AG04450 (cell line): ENCODE results near the gene ANO8. TPM values are rescaled to one million over a fixed set of nuclear protein-coding genes. Genes with fewer than 3 reads are reported as not detected.

ENCODE experiments used
- CTCF ChIA-PET: fragments of 300-600, 350-600 bp; formaldehyde crosslinking; extraction: SDS; loops from one replicate; lab custom pipeline; 2022; ENCODE audit warnings: antibody characterized with exemption, inconsistent platforms; lab: Charles Lee
- POLR2A ChIA-PET: fragments of 350-600 bp; formaldehyde crosslinking; extraction: SDS; loops from one replicate; lab custom pipeline; 2021; ENCODE audit warnings: antibody characterized with exemption, inconsistent platforms; lab: Yijun Ruan, JAX
- DNase-seq: peaks from one replicate; pipeline ENCODE4 v3.0.0-alpha.2; 2011; ENCODE audit warnings: low read depth, low spot score
- H3K27ac ChIP-seq: one replicate; pipeline ENCODE4 v1.5.1; 2012; ENCODE audit warnings: low read depth, low read length, control low read depth
- H3K27me3 ChIP-seq: one replicate; pipeline ENCODE4 v1.6.0; 2012; ENCODE audit warnings: low read length; ENCODE audit not compliant: control insufficient read depth, insufficient read depth
- H3K4me3 ChIP-seq: 2 replicates; pipeline ENCODE4 v1.5.1; 2011; ENCODE audit warnings: mild to moderate bottlenecking, low read depth, low read length, control low read depth
- H3K9me3 ChIP-seq: 2 replicates; pipeline ENCODE4 v1.5.1; 2012; ENCODE audit warnings: low read length; ENCODE audit not compliant: control insufficient read depth, insufficient read depth
- polyA plus RNA-seq: library from polyadenylated mRNA; depleted of rRNA; stranded (reverse); fragments of >200 nt; gene quantifications from 2 replicates; pipeline ENCODE4 v1.2.3, GENCODE V29; 2011
- TF ChIP-seq, protein P1 (sequence below): IDR thresholded peaks from 2 replicates; pipeline ENCODE4 v1.5.1; 2011; ENCODE audit warnings: low read depth, low read length, control low read depth, inconsistent platforms

ANO8 gene
- polyA plus RNA-seq, 1 experiment: 1.8 TPM

GRCh38 chr19:17323300-17323963 lies 11.2 kb downstream of the ANO8 start:
- CTCF ChIA-PET: interaction anchor here (1.1 kb wide), 1 partner anchor 18 kb away, joined by 3 read pairs; the partner anchor contains the start of gene MRPL34

GRCh38 chr19:17322854-17323253 lies 11.8 kb downstream of the ANO8 start:
- Histone ChIP-seq H3K27ac (no peak overlapping the region), H3K4me3 (no peak overlapping the region), H3K27me3 (no peaks in the 10 kb centered on the region), H3K9me3 (no peaks in the 10 kb centered on the region; the same call in 1 of the 2 replicates)
- TF ChIP-seq, protein P1, sequence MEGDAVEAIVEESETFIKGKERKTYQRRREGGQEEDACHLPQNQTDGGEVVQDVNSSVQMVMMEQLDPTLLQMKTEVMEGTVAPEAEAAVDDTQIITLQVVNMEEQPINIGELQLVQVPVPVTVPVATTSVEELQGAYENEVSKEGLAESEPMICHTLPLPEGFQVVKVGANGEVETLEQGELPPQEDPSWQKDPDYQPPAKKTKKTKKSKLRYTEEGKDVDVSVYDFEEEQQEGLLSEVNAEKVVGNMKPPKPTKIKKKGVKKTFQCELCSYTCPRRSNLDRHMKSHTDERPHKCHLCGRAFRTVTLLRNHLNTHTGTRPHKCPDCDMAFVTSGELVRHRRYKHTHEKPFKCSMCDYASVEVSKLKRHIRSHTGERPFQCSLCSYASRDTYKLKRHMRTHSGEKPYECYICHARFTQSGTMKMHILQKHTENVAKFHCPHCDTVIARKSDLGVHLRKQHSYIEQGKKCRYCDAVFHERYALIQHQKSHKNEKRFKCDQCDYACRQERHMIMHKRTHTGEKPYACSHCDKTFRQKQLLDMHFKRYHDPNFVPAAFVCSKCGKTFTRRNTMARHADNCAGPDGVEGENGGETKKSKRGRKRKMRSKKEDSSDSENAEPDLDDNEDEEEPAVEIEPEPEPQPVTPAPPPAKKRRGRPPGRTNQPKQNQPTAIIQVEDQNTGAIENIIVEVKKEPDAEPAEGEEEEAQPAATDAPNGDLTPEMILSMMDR: no peak
- ChIA-PET POLR2A (no interaction called here), CTCF (interaction anchor here (1.1 kb wide), 1 partner anchor 18 kb away, joined by 3 read pairs; the partner anchor contains the start of gene MRPL34)
- DNase-seq: no peak

More at GRCh38 chr19:17323300-17323963, 11.2 kb downstream of the ANO8 start:
- Histone ChIP-seq H3K27me3 (no peaks in the 10 kb centered on the region), H3K4me3 (no peak overlapping the region), H3K27ac (no peak overlapping the region), H3K9me3 (no peaks in the 10 kb centered on the region; the same call in 1 of the 2 replicates)
- TF ChIP-seq, protein P1: no peak
- no peak for DNase-seq
- POLR2A ChIA-PET: interaction anchor here (0.7 to 1.4 kb wide), 2 partner anchors 14 to 52 kb away, joined by 3 to 5 read pairs; partner anchors contain the start of gene DDA1

DNA sequence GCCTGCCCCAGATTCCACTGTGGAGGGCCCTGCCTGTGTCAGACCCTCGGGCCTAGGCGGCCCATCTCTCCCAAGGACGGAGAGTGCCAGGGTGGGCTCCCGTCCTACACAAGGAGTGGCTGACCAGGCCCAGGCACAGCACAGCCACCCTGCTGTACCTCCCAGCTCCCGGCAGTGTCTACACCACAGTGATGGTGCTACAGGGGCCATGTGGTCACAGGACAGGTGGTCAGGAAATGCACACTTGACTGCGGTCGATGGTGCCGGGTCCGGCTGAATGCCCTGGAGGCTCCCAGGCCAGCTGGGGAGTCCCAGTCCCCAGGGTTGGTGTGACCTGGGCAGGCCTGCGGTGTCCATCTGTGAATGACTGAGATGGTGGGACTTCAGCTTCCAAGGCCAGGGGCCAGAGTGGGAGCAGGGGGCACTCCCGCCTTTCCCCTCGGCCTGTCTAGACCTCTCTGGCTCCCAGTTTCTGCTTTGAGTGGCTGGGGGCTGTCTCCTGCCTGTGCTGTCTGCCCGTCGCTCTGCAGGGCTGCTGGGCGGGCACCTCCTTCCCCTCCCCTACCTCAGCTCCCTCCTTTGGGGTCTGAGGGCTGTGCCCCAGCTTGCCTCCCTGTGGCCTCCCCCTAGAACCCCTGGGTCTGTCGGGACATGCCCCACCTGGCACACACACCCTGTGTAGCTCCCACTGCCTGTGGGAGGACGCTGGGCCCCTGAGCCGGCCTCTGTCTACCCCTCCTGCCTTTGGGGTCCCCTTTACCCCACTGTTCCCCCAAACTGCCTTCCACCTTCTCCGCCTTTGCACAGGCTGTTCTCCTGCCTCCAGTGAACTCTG lies 12.8 kb downstream of the ANO8 start:
- no peaks in the 10 kb centered on the region; the same call in 1 of the 2 replicates for H3K9me3 ChIP-seq
- POLR2A ChIA-PET: interaction anchor here (0.7 to 1.8 kb wide), 2 partner anchors 13 to 1224 kb away, joined by 3 to 5 read pairs; partner anchors contain the start of gene DDA1
- CTCF ChIA-PET: interaction anchor here (0.7 to 1.1 kb wide), 2 partner anchors 17 to 49 kb away, joined by 3 to 4 read pairs; partner anchors contain the start of gene MRPL34
- H3K4me3 ChIP-seq: no peak overlapping the region
- H3K27ac ChIP-seq: no peak overlapping the region
- DNase-seq: no peak
- H3K27me3 ChIP-seq: no peaks in the 10 kb centered on the region
- TF ChIP-seq, protein P1: no peak

DNA sequence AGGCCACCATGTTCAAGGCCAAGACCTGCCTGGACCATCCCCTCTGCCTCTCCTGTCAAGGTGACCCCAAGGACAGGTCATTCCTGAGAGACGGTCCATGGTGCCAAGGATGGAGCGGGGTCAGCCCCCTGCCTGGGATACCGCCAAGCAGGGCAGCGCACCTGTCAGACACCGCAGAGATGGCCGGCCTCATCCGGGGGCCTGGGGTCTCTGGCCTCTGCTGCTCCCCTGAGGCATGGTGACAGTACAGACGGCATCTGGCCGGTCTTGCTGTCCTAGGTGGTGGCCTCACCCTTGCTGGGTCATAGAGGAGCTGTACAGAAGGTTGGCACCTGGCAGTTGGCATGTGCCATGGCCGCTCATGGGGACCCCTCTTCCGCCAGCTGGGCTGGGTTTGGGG lies 14.2 kb downstream of the ANO8 start:
- POLR2A ChIA-PET: interaction anchor here (1.8 kb wide), 1 partner anchor 11 kb away, joined by 5 read pairs; the partner anchor contains the start of gene DDA1
- H3K9me3 ChIP-seq: peaks cover 3% of the 10 kb centered on the region; the same call in 1 of the 2 replicates
- no peaks in the 10 kb centered on the region for H3K27me3 ChIP-seq
- DNase-seq: no peak
- CTCF ChIA-PET: no interaction called here
- H3K27ac ChIP-seq: no peak overlapping the region
- no peak overlapping the region for H3K4me3 ChIP-seq
- TF ChIP-seq, protein P1: no peak
